ENCODE measurements around the gene TRIM46. TPM values are rescaled to one million over a fixed set of nuclear protein-coding genes. Genes with fewer than 3 reads are reported as not detected.

Gene TRIM46
- total RNA-seq, 1 experiment from 2014 or later = 0.14 TPM

DNA sequence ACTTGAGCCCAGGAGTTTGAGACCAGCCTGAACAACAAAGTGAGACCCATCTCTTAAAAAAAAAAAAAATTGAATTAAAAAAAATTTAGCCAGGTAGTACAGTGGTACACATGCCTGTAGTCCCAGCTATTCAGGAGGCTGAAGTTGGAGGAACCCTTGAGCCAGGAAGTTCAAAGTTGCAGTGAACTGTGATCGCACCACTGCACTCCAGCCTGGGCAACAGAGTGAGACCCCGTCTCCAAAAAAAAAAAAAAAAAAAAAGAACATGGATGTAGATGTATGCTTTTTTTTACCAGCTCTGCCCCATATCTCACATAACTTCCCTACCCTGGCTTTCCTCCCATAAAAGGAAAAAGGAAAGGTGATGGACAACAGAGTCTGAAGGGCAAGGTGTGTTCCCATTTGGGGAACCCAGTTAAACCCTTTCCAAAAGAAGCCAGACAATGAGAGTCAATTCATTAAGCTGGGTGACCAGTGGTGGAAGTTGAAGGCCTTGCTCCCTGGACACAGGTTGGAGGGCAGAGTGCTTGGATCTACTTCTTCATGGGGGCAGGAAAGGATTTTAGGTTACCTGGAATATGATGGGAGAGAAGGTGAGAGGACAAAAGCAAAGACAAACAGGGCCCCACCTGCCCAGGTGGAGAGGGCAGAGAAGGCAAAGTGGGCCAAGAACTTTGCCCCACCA, 3.4 kb upstream of the TRIM46 start:
- DNase-seq (ENCODE audit: low spot score) = no peak
- in situ Hi-C loops (cut with HindIII; ENCODE audit: low sequenced_read_pairs) = no loop called here

DNA sequence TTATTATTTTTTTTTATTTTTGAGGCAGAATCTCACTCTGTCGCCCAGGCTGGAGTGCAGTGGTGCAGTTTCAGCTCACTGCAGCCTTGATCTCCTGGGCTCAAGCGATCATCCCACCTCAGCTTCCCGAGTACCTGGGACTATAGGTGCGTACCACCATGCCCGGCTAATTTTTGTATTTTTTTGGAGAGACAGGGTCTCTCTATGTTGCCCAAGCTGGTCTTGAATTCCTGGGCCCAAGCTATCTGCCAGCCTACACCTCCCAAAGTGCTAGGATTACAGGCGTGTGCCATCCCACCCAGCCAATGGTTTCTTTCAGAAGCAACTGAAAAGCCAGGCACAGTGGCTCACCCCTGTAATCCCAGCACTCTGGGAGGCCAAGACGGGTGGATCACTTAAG, 2.8 kb upstream of the TRIM46 start:
- DNase-seq (ENCODE audit: low spot score) = no peak
- in situ Hi-C loops (cut with HindIII; ENCODE audit: low sequenced_read_pairs) = no loop called here

DNA sequence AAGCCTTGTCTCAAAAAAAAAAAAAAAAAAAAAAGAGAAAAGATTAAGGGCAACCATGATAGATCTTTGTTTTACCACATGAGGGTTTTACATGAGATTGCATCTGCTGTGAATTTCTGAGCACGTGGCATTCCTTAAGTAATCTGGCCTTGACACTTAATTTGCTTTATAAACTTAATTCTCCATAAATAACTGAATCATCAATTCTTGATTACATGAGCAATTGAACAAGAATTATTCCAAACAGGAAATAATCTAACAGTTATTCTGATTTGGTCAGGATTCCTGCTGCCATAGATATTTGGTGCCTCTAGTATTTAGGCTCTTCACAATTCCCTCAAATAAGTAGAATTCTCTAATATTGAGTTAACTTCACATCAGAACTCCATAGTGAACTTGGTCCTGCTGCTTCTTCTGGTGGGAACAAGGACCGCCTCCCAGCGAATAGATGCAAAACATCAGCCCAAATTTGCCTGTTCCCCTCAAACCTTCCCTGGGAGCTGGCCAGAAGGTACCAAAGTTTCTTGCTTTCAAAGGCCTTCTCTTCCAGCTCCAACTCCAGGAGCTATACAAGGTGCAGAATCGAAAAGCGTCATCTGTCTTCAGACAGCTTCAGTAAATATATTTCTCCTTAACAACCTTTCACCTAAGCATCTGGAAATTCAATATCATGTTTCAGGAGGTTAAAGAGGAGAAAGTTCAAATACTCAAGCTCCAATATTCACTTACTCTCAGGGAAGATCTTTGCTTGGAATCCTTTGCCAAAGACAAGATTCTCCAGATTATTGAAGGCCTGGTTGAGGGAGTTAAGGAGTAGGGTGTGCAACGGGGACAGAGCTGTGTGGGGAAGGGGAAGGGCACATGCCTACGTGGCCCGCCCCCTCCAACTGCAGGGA, 1.6 kb upstream of the TRIM46 start:
- in situ Hi-C loops (cut with HindIII; ENCODE audit: low sequenced_read_pairs) = no loop called here
- no peak for DNase-seq (ENCODE audit: low spot score)

DNA sequence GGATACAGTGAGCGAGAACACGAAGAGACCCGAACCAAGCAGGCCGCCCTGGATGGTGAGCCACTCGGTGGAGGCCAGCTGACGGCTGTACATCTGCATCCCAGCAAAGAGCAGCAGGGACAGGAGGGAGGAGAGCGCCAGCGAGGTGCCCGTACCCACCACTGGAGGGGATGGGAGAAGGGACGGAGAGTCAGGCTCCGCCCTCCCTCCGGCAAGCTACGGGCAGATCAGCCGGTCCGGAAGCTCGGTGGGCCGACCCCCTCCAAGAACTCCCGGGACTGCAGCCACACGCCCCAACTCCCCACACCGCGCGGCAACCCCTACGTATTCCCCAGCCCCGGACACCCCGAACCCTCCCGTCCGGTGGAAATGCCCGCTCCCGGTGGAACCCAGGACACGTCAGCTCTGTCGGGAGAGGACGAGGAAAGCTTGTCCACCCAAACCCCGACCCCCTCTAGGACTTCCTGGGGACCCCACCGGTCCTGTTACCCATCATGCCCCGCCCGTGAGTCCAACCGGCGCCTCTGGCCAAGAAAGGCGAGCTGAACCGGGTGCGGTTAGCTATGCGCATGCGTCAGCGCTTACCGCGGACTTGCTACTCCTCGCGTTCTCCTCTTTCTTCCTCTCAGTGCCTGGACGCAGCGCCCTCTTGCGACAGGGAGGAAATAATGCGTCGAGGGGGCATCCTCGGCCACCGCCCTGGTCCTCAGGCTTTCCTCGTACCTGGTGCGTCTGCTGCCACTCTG, 744 bp upstream of the TRIM46 start, which contains the start of gene KRTCAP2:
KRTCAP2 (minus strand) TSS at position 573 of the 746 bp plus-strand sequence; CDS start at position 493, 80 bp downstream.
- DNase-seq (ENCODE audit: low spot score) = peak; percentile 96
- in situ Hi-C loops (cut with HindIII; ENCODE audit: low sequenced_read_pairs) = no loop called here

DNA sequence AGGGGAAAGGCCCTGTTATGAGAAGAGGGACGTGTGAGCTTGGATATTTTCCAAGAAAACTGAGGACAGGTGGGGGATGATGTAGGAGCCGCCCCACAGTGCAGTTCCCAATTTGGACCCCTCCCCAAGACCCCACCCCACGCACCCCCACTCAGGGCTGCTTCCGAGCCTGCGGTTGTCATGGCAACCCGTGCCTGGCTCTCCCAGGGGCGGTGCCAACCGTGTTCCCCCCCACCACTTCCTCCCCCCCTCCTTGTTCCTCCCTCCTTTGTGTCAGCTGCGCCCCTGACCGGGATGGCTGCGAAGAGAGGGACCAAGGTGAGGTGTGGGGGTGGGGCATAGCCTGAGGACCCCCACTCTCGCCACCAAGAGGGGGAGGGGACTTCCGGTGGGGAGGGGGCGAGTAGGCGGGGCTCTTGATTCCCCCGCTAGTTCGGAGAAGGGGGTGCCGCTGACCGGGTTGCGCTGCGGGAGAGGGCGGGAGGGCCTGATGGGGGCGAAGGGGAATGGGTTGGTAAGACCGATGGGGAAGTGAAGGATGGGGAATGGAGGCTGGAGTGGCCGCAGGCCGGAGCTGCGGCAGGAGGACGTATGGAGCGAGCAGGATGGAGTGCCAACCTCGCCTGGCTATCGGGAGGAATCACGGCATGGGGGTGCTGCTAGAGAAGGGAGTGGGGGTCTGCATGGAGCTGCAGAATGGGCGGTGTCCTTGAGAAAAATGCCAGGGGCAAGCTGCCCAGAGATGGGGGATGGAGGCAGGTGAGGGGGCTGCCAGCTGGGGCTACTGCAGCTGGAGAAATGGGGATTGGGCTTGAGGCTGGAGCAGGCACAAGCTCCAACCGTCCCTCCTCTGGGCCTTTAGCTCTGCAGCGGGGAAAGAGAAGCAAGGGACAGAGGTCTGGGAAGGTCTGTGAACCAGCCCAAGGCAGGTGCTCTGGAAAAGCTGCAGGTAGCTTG, 953 bp downstream of the TRIM46 start:
- peak; percentile 78 for DNase-seq (ENCODE audit: low spot score)
- in situ Hi-C loops (cut with HindIII; ENCODE audit: low sequenced_read_pairs) = no loop called here

DNA sequence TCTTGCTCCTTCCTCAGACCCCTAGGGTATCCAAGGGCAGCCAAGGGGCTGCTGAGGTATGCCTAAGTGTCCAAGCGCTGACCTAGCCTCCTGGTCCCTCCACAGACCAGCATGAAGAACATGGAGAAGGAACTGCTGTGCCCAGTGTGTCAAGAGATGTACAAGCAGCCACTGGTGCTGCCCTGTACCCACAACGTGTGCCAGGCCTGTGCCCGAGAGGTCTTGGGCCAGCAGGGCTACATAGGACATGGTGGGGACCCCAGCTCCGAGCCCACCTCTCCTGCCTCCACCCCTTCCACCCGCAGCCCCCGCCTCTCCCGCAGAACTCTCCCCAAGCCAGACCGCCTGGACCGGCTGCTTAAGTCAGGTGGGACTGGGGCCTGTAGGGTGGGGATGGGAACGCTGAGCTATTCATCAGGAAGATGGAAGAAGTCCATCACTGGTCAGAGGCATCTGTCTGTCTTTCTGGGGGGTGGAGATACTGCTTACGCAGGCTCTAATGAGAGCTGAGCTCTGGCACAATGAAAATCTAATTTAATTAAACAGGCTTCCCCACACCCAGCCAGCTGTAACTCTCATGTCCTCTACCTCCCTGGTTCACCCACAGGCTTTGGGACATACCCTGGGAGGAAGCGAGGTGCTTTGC, 1.8 kb downstream of the TRIM46 start:
- in situ Hi-C loops (cut with HindIII; ENCODE audit: low sequenced_read_pairs) = no loop called here
- peak; percentile 47 for DNase-seq (ENCODE audit: low spot score)

DNA sequence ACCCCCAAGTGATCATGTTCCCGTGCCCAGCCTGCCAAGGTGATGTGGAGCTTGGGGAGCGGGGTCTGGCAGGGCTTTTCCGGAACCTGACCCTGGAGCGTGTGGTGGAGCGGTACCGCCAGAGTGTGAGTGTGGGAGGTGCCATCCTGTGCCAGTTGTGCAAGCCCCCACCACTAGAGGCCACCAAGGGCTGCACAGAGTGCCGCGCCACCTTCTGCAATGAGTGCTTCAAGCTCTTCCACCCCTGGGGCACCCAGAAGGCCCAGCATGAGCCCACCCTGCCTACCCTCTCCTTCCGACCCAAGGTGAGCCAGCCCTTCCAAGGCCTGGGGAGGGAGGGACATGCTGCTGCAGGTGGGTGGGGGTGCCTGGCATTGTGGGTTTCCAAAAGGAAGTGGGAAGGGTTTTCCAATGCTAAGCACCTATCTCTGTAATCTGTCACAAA, 2.3 kb downstream of the TRIM46 start:
- in situ Hi-C loops (cut with HindIII; ENCODE audit: low sequenced_read_pairs) = no loop called here
- no peak for DNase-seq (ENCODE audit: low spot score)

DNA sequence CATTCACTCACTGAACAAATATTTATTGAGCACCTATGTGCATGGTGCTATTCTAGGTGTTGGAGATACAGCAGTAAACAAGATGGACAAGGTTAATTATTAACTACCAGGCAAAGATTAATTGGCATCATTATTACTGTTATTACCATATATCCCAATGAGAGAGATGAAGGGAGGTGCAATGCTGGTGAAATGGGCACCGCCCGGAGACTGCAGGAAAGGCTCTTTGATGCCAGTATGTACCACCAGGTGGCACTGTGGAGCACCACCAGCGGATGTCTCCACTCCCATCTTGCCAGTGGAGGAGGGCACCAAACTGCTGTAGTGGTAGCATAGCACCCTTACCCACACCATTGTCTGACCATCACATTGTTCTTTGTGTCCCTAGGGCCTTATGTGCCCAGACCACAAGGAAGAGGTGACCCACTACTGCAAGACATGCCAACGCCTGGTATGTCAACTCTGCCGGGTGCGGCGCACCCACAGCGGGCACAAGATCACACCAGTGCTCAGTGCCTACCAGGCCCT, 3.0 kb downstream of the TRIM46 start:
- in situ Hi-C loops (cut with HindIII; ENCODE audit: low sequenced_read_pairs) = no loop called here

DNA sequence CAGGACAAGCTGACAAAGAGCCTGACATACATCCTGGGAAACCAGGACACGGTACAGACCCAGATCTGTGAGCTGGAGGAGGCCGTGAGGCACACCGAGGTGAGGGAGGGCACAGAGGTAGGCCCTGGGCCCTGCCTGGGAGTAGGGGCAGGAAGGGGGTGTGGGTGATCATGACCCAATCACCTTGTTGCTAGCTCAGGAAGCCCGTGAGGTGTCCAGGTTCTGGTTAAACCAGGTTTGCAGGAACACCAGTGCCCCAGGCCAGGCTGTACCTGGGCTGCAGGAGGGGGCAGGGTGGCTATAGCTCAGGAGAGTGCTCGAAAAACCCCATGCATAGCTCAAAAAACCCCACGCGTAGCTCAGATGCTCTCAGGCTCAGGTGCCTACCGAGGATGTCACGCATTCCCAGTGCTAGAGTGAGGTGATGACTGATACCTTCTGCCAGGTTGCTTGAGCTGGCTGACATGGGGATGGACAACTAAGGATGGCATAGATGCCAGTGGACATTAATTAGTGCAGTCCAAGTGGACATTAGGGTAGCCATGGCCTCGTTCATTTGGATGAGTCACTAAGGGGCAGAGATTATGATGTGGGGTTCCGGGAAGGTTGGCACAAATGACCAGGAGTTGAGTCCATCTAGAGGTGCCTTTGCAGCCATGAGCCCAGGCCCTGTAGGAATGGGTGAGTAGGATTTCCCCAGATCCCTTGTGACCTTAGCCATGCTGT, 3.7 kb downstream of the TRIM46 start:
- DNase-seq (ENCODE audit: low spot score) = no peak
- in situ Hi-C loops (cut with HindIII; ENCODE audit: low sequenced_read_pairs) = no loop called here

More for the DNA sequence above, 3.0 kb downstream of the TRIM46 start:
- peak; percentile 90 for DNase-seq (ENCODE audit: low spot score)

DNA sequence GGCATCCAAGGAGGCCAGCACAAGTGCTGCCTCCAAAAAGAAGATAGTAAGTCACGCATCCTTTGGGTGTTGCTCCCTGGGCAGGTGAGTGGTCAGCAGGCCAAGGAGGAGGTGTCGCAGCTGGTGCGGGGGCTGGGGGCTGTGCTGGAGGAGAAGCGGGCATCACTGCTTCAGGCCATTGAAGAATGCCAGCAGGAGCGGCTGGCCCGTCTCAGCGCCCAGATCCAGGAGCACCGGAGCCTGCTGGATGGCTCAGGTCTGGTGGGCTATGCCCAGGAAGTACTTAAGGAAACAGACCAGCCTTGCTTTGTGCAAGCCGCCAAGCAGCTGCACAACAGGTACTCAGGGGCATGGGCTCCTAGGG, 4.3 kb downstream of the TRIM46 start:
- no peak for DNase-seq (ENCODE audit: low spot score)
- in situ Hi-C loops (cut with HindIII; ENCODE audit: low sequenced_read_pairs) = no loop called here

DNA sequence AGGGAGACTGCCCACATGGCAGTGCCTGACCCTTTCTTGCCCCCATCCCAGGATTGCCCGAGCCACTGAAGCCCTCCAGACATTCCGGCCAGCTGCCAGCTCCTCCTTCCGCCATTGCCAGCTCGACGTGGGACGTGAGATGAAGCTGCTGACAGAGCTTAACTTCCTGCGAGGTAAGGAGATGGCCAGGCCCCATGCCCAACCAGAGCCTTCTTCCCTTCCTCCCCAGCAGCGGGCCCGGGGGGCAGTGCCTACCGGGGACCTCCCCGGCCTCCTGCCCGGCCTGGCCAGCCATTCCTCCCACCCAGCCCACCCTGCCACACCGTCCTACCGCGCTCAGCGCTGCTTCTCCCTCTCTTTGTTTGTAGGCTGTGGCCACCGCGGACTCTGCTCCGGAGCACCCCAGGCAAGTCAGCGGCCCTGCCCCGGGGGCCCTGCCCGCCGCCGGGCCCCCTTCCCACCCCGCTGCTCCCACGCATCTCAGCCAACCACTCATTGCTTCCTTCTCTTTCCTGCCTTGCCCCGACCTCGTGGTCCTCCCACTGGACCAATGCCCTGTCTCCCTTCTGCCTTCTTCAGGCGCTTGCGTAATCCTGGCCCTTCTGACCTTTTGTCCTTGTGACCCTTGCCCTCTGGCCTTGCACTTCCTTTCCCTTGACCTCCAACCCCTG, 4.9 kb downstream of the TRIM46 start:
- DNase-seq (ENCODE audit: low spot score) = no peak
- in situ Hi-C loops (cut with HindIII; ENCODE audit: low sequenced_read_pairs) = no loop called here

DNA sequence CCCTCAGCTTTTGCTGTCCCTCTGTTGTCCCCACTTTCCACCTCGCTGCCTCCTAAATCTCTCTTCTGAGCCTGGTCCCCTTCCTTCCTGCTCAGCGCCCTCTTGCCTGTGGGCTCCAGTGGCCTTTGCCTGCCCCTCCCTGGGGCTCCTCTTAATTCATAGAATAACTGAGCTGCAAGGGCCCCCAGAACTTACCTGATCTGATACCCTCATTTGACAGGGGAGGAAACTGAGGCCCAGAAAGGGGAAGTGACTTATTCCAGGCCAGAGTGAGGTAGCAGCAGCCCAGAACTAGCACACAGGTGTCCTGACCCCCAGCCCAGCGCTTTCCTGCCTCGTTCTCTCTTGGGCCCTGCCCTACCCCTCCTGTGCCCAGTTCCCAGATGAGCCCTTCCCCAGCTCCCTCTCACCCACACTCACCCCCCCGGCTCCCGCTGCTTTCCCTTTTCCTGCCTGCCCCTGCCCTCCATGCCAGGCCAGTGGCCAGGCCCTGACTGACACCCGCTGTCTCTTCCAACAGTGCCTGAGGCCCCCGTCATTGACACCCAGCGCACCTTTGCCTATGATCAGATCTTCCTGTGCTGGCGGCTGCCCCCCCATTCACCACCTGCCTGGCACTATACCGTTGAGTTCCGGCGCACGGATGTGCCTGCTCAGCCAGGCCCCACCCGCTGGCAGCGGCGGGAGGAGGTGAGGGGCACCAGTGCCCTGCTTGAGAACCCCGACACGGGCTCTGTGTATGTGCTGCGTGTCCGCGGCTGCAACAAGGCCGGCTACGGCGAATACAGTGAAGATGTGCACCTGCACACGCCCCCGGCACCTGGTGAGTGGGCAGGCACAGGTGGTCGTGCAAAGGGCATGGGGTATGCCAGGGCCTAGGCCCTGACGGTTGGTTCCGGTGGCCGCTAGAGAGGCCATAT, 5.7 kb downstream of the TRIM46 start:
- in situ Hi-C loops (cut with HindIII; ENCODE audit: low sequenced_read_pairs) = no loop called here
- DNase-seq (ENCODE audit: low spot score) = no peak

DNA sequence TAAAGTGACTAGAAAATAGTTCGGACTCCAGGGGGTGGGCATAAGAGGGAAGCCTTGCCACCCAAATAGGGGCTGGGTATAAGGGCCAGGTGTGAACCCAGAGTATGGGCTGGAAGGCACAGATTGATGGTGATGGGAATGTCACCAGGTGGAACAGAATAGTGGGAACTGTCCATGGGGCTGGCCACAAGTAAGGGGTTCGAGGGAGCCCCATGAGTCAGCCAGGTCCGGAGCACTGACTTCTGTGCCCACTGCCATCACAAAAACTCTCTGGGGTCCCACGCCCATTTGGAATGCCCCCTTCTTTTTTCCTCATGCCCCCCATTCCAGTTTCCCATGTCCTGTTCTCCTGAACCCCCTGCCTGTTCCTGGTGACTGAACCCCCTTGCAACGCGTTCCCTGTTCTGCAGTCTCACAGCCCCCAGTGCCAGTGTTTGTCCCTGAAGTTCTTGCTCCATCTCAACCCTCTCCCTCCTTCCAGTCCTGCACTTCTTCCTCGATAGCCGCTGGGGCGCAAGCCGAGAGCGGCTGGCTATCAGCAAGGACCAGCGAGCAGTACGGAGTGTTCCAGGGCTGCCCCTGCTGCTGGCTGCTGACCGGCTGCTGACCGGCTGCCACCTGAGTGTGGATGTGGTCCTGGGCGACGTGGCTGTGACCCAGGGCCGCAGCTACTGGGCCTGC, 7.9 kb downstream of the TRIM46 start:
- in situ Hi-C loops (cut with HindIII; ENCODE audit: low sequenced_read_pairs) = no loop called here
- DNase-seq (ENCODE audit: low spot score) = no peak

DNA sequence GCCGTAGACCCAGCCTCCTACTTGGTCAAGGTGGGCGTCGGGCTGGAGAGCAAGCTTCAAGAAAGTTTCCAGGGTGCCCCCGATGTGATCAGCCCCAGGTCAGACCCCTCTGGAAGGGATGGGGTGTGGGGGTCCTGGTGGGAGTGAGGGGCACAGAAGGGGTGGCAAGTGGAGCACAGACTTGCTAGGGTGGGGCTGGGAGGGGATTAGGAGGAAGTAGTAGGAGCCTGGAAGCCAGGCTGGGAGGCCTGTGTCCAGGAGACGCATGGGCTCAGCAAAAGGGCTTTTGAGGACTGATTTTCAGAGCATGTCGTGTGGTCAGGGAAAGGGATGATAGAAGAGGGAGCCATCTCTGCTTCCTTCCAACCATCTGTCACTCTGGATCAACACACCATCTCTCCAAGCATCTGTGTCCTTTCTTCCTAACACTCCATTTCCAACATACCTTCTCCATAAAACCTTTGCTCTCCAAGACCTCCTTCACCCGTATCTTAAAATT, 8.5 kb downstream of the TRIM46 start:
- in situ Hi-C loops (cut with HindIII; ENCODE audit: low sequenced_read_pairs) = no loop called here
- DNase-seq (ENCODE audit: low spot score) = peak; percentile 43

DNA sequence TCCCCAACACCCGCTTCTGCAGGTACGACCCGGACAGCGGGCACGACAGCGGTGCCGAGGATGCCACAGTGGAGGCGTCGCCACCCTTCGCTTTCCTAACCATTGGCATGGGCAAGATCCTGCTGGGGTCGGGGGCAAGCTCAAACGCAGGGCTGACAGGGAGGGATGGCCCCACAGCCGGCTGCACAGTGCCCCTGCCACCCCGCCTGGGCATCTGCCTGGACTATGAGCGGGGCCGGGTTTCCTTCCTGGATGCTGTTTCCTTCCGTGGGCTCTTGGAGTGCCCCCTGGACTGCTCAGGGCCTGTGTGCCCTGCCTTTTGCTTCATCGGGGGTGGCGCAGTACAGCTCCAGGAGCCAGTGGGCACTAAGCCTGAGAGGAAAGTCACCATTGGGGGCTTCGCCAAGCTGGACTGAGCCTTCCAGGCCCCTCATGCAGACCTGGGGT, 10.1 kb downstream of the TRIM46 start:
- in situ Hi-C loops (cut with HindIII; ENCODE audit: low sequenced_read_pairs) = no loop called here

More for the DNA sequence above, 10.1 kb downstream of the TRIM46 start:
- DNase-seq (ENCODE audit: low spot score) = no peak

Measured in G401 (cell line).